SK-N-SH treated with all-trans-retinoic acid at 6 μM for 48 hours (cell line): ENCODE results near the gene BACH1.

Experiments
- ATAC-seq: fragments of 200-7000 bp; cut with Tn5 transposase; 3 replicates; pipeline ENCODE4 v1.9.1; 2020; ENCODE audit warnings: mild to moderate bottlenecking, moderate library complexity
- ARNTL ChIP-seq: fragments of 450-650 bp; formaldehyde crosslinking; IDR thresholded peaks from 2 replicates; pipeline ENCODE4 v1.5.0; 2020; ENCODE audit warnings: low read depth, mild to moderate bottlenecking, moderate library complexity, borderline replicate concordance
- BACH2 ChIP-seq: fragments of 250-450 bp; sonication (Bioruptor Pico); IDR thresholded peaks from 2 replicates; pipeline ENCODE4 v1.9.0; 2021; ENCODE audit warnings: mild to moderate bottlenecking, borderline replicate concordance
- CSDC2 ChIP-seq: fragments of 250-450 bp; sonication (Bioruptor Pico); IDR thresholded peaks from 2 replicates; pipeline ENCODE4 v1.5.0; 2020; ENCODE audit warnings: mild to moderate bottlenecking, moderate library complexity
- ESRRG ChIP-seq: fragments of 250-450 bp; sonication (Bioruptor Pico); IDR thresholded peaks from 2 replicates; pipeline ENCODE4 v1.6.1; 2021; ENCODE audit warnings: mild to moderate bottlenecking
- GLIS3 ChIP-seq: fragments of 250-450 bp; sonication (Bioruptor Pico); IDR thresholded peaks from 2 replicates; pipeline ENCODE4 v1.5.0; 2020; ENCODE audit warnings: mild to moderate bottlenecking, moderate library complexity
- ISL1 ChIP-seq: fragments of 250-450 bp; sonication (Bioruptor Pico); IDR thresholded peaks from 2 replicates; pipeline ENCODE4 v2.1.2; 2022; ENCODE audit warnings: mild to moderate bottlenecking, moderate library complexity
- OSR1 ChIP-seq: fragments of 250-450 bp; sonication (Bioruptor Pico); IDR thresholded peaks from 2 replicates; pipeline ENCODE4 v1.8.0; 2022; ENCODE audit warnings: moderate library complexity, mild to moderate bottlenecking, inconsistent platforms
- PPARA ChIP-seq: fragments of 250-450 bp; sonication (Bioruptor Pico); IDR thresholded peaks from 2 replicates; pipeline ENCODE4 v1.5.0; 2020; ENCODE audit warnings: mild to moderate bottlenecking, borderline replicate concordance
- RARB ChIP-seq: fragments of 250-450 bp; sonication (Bioruptor Pico); IDR thresholded peaks from 2 replicates; pipeline ENCODE4 v1.8.0; 2021; ENCODE audit warnings: mild to moderate bottlenecking, moderate library complexity
- SNAI2 ChIP-seq: fragments of 250-450 bp; sonication (Bioruptor Pico); IDR thresholded peaks from 2 replicates; pipeline ENCODE4 v1.5.0; 2020; ENCODE audit warnings: mild to moderate bottlenecking, moderate library complexity
- TCF4 ChIP-seq: fragments of 250-450 bp; sonication (Bioruptor Pico); IDR thresholded peaks from 2 replicates; pipeline ENCODE4 v1.8.0; 2021; ENCODE audit warnings: mild to moderate bottlenecking, moderate library complexity, borderline replicate concordance
- TOX ChIP-seq: fragments of 250-450 bp; sonication (Bioruptor Pico); IDR thresholded peaks from 2 replicates; pipeline ENCODE4 v1.8.0; 2021; ENCODE audit warnings: mild to moderate bottlenecking, moderate library complexity, borderline replicate concordance
- ZC3H10 ChIP-seq: fragments of 250-450 bp; sonication (Bioruptor Pico); IDR thresholded peaks from 2 replicates; pipeline ENCODE4 v1.5.1; 2021; ENCODE audit warnings: mild to moderate bottlenecking, moderate library complexity
- ZFP3 ChIP-seq: fragments of 250-450 bp; sonication (Bioruptor Pico); IDR thresholded peaks from 2 replicates; pipeline ENCODE4 v1.5.0; 2020; ENCODE audit warnings: mild to moderate bottlenecking, moderate library complexity
- ZFP30 ChIP-seq: fragments of 450-650 bp; formaldehyde crosslinking; IDR thresholded peaks from 2 replicates; pipeline ENCODE4 v1.5.0; 2022; ENCODE audit warnings: mild to moderate bottlenecking, moderate library complexity
- ZNF565 ChIP-seq: fragments of 450-650 bp; formaldehyde crosslinking; conservative IDR thresholded peaks from 2 replicates; pipeline ENCODE4 v1.5.0; 2020; ENCODE audit warnings: low read depth, mild to moderate bottlenecking, moderate library complexity
- ZNF8 ChIP-seq: fragments of 450-650 bp; formaldehyde crosslinking; IDR thresholded peaks from 2 replicates; pipeline ENCODE4 v1.5.0; 2020; ENCODE audit warnings: mild to moderate bottlenecking, moderate library complexity
- TF ChIP-seq, protein P1 (sequence below): fragments of 250-450 bp; sonication (Bioruptor Pico); IDR thresholded peaks from 2 replicates; pipeline ENCODE4 v1.5.0; 2020; ENCODE audit warnings: mild to moderate bottlenecking, moderate library complexity
- TF ChIP-seq, protein P2 (sequence below): fragments of 250-450 bp; sonication (Bioruptor Pico); IDR thresholded peaks from 2 replicates; pipeline ENCODE4 v1.8.0; 2021; ENCODE audit warnings: low read depth, mild to moderate bottlenecking, moderate library complexity, borderline replicate concordance
- TF ChIP-seq, protein P3 (sequence below): fragments of 250-450 bp; sonication (Bioruptor Pico); IDR thresholded peaks from 2 replicates; pipeline ENCODE4 v1.8.0; 2020; ENCODE audit warnings: mild to moderate bottlenecking, moderate library complexity, borderline replicate concordance
- TF ChIP-seq, protein P4 (sequence below): fragments of 250-450 bp; sonication (Bioruptor Pico); IDR thresholded peaks from 2 replicates; pipeline ENCODE4 v1.5.1; 2021; ENCODE audit warnings: mild to moderate bottlenecking, moderate library complexity
- TF ChIP-seq, protein P5 (sequence below): fragments of 250-450 bp; sonication (Bioruptor Pico); IDR thresholded peaks from 2 replicates; pipeline ENCODE4 v1.5.1; 2020; ENCODE audit warnings: low read depth, mild to moderate bottlenecking, moderate library complexity

The BACH1 gene

DNA sequence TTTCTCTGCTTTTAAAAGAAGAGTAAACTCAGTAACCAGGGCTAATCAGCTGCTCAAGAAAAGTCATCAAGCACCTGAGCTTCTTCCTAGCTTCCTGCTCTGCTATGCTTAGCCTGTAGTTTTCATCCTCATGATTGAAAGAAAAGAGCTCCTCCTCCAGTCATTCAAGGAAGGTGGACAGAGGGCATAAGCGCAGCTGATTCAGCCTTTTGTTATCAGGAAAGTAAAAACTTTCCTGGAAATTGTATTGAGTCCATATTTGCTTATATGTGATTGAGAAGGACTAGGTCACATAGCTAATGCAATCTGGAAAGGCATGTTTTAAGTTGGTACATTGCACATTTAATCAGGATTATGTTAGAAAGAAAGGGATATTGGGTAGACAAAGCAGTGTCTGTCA, 8.5 kb upstream of the BACH1 start:
- no peak for ATAC-seq

DNA sequence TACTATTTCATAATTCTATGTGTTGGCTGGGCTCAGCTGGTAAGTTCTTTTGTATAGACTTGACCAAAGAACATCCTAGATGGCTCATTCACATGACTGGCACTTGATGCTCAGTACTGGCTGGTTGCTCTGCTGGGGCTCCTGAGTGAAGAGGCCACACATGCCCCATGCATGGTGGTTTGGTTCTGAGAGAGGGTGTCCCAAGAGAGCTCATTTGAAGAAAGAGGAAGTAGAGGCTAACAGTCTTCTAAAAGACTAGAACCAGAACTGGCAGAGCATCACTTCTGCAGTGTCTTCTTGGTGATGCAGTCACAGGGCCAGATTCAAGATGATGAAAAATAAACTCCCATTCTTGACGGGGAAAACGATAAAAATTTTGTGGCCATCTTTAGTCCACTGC, 5.2 kb upstream of the BACH1 start:
- TF ChIP-seq PPARA, result no peak
- no peak for TF ChIP-seq ISL1 (CRISPR knock-in tag)
- TF ChIP-seq ZC3H10 (CRISPR knock-in tag), result no peak
- TF ChIP-seq SNAI2 (CRISPR knock-in tag), result no peak
- TF ChIP-seq, protein P1, sequence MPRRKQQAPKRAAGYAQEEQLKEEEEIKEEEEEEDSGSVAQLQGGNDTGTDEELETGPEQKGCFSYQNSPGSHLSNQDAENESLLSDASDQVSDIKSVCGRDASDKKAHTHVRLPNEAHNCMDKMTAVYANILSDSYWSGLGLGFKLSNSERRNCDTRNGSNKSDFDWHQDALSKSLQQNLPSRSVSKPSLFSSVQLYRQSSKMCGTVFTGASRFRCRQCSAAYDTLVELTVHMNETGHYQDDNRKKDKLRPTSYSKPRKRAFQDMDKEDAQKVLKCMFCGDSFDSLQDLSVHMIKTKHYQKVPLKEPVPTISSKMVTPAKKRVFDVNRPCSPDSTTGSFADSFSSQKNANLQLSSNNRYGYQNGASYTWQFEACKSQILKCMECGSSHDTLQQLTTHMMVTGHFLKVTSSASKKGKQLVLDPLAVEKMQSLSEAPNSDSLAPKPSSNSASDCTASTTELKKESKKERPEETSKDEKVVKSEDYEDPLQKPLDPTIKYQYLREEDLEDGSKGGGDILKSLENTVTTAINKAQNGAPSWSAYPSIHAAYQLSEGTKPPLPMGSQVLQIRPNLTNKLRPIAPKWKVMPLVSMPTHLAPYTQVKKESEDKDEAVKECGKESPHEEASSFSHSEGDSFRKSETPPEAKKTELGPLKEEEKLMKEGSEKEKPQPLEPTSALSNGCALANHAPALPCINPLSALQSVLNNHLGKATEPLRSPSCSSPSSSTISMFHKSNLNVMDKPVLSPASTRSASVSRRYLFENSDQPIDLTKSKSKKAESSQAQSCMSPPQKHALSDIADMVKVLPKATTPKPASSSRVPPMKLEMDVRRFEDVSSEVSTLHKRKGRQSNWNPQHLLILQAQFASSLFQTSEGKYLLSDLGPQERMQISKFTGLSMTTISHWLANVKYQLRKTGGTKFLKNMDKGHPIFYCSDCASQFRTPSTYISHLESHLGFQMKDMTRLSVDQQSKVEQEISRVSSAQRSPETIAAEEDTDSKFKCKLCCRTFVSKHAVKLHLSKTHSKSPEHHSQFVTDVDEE (CRISPR knock-in tag), result no peak
- no peak for TF ChIP-seq ZFP30 (CRISPR knock-in tag)
- no peak for TF ChIP-seq ZNF565 (CRISPR knock-in tag)
- TF ChIP-seq OSR1 (CRISPR knock-in tag), result no peak
- TF ChIP-seq, protein P2, sequence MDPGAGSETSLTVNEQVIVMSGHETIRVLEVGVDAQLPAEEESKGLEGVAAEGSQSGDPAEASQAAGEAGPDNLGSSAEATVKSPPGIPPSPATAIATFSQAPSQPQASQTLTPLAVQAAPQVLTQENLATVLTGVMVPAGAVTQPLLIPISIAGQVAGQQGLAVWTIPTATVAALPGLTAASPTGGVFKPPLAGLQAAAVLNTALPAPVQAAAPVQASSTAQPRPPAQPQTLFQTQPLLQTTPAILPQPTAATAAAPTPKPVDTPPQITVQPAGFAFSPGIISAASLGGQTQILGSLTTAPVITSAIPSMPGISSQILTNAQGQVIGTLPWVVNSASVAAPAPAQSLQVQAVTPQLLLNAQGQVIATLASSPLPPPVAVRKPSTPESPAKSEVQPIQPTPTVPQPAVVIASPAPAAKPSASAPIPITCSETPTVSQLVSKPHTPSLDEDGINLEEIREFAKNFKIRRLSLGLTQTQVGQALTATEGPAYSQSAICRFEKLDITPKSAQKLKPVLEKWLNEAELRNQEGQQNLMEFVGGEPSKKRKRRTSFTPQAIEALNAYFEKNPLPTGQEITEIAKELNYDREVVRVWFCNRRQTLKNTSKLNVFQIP (CRISPR knock-in tag), result no peak
- no peak for TF ChIP-seq CSDC2 (CRISPR knock-in tag)
- no peak for TF ChIP-seq RARB
- no peak for TF ChIP-seq TCF4 (CRISPR knock-in tag)
- ATAC-seq, result no peak

More for the DNA sequence above, 8.5 kb upstream of the BACH1 start:
- TF ChIP-seq, protein P3, sequence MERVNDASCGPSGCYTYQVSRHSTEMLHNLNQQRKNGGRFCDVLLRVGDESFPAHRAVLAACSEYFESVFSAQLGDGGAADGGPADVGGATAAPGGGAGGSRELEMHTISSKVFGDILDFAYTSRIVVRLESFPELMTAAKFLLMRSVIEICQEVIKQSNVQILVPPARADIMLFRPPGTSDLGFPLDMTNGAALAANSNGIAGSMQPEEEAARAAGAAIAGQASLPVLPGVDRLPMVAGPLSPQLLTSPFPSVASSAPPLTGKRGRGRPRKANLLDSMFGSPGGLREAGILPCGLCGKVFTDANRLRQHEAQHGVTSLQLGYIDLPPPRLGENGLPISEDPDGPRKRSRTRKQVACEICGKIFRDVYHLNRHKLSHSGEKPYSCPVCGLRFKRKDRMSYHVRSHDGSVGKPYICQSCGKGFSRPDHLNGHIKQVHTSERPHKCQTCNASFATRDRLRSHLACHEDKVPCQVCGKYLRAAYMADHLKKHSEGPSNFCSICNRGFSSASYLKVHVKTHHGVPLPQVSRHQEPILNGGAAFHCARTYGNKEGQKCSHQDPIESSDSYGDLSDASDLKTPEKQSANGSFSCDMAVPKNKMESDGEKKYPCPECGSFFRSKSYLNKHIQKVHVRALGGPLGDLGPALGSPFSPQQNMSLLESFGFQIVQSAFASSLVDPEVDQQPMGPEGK, result no peak
- TF ChIP-seq ZNF565 (CRISPR knock-in tag), result no peak
- no peak for TF ChIP-seq ARNTL (CRISPR knock-in tag)
- no peak for TF ChIP-seq CSDC2 (CRISPR knock-in tag)
- no peak for TF ChIP-seq BACH2 (CRISPR knock-in tag)
- TF ChIP-seq ZNF8 (CRISPR knock-in tag), result no peak
- TF ChIP-seq TOX, result no peak

DNA sequence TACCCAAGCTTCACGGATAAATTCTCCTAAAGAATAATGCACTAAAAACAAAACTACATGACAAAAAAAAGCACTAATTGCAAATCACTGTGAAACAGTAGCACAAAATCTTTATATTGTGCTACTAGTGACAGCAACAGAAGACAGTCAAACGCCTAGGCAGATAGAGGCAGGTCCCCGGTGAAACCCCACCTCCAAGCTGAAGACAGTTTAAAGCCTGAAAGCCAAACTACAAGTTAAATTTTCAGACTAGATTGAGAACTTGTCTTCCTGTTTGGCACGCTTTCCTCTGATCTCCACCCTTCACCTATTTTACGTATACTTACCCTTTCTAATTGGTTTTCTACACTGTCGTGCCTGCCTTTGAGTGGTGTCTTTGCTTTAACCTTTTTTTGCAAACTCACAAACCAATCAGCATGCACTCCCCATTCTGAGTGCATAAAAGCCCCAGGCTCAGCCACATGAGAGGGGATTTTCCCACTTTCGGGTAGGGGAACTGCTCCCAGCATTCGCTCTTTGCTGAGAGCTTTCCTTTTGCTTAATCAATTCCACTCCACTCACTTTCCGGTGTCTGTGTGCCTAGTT, 3.6 kb upstream of the BACH1 start:
- no peak for ATAC-seq
- TF ChIP-seq ZC3H10 (CRISPR knock-in tag) (no peak), SNAI2 (CRISPR knock-in tag) (no peak), GLIS3 (no peak), ZFP3 (CRISPR knock-in tag) (no peak), OSR1 (CRISPR knock-in tag) (no peak)
- TF ChIP-seq, protein P4, sequence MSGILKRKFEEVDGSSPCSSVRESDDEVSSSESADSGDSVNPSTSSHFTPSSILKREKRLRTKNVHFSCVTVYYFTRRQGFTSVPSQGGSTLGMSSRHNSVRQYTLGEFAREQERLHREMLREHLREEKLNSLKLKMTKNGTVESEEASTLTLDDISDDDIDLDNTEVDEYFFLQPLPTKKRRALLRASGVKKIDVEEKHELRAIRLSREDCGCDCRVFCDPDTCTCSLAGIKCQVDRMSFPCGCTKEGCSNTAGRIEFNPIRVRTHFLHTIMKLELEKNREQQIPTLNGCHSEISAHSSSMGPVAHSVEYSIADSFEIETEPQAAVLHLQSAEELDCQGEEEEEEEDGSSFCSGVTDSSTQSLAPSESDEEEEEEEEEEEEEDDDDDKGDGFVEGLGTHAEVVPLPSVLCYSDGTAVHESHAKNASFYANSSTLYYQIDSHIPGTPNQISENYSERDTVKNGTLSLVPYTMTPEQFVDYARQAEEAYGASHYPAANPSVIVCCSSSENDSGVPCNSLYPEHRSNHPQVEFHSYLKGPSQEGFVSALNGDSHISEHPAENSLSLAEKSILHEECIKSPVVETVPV, result no peak
- TF ChIP-seq, all 23 proteins: peak for 0

DNA sequence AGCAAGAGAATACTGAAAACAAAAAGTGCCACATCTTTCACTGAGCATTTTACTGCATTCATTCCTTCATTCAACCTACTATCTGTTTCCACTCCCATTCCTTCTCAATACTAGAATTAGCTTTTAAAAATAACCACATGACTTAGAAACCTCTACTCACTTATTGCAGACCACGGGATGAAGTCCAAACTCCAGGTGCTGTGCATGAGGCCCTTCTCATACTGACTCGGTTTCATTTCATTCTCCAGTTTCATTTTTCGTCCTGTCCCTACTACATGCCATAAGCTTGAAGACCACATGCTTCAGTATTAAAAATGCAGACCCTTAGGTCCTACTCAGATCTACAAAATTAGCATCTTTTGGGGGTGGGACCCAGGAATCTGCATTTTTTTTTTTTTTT, 2.3 kb upstream of the BACH1 start:
- ATAC-seq, result no peak
- TF ChIP-seq ZNF565 (CRISPR knock-in tag) (no peak), ZNF8 (CRISPR knock-in tag) (no peak), CSDC2 (CRISPR knock-in tag) (no peak), BACH2 (CRISPR knock-in tag) (no peak), SNAI2 (CRISPR knock-in tag) (no peak), RARB (no peak), ISL1 (CRISPR knock-in tag) (no peak), ESRRG (CRISPR knock-in tag) (no peak), ARNTL (CRISPR knock-in tag) (no peak), PPARA (no peak), ZC3H10 (CRISPR knock-in tag) (no peak), TCF4 (CRISPR knock-in tag) (no peak)
- TF ChIP-seq, protein P5, sequence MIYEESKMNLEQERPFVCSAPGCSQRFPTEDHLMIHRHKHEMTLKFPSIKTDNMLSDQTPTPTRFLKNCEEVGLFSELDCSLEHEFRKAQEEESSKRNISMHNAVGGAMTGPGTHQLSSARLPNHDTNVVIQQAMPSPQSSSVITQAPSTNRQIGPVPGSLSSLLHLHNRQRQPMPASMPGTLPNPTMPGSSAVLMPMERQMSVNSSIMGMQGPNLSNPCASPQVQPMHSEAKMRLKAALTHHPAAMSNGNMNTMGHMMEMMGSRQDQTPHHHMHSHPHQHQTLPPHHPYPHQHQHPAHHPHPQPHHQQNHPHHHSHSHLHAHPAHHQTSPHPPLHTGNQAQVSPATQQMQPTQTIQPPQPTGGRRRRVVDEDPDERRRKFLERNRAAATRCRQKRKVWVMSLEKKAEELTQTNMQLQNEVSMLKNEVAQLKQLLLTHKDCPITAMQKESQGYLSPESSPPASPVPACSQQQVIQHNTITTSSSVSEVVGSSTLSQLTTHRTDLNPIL (CRISPR knock-in tag), result no peak
- TF ChIP-seq, protein P4, result no peak
- TF ChIP-seq, protein P2 (CRISPR knock-in tag), result no peak
